OCI-LY1 (cell line): ENCODE results near the gene SNRPB2.

Experiments
- CTCF ChIP-seq: fragments of 200-600 bp; sonication (generic), shearing (Covaris generic); IDR thresholded peaks from 2 replicates; pipeline ENCODE4 v1.5.1; 2017; ENCODE audit warnings: mild to moderate bottlenecking, antibody characterized with exemption, low read length, moderate library complexity, mixed read lengths
- EZH2 ChIP-seq: fragments of 200-600 bp; sonication (generic), shearing (Covaris generic); IDR thresholded peaks from 2 replicates; pipeline ENCODE4 v1.8.0; 2017; ENCODE audit warnings: borderline replicate concordance, mixed run types, mild to moderate bottlenecking, antibody characterized with exemption, low read length, moderate library complexity, mixed read lengths

DNA sequence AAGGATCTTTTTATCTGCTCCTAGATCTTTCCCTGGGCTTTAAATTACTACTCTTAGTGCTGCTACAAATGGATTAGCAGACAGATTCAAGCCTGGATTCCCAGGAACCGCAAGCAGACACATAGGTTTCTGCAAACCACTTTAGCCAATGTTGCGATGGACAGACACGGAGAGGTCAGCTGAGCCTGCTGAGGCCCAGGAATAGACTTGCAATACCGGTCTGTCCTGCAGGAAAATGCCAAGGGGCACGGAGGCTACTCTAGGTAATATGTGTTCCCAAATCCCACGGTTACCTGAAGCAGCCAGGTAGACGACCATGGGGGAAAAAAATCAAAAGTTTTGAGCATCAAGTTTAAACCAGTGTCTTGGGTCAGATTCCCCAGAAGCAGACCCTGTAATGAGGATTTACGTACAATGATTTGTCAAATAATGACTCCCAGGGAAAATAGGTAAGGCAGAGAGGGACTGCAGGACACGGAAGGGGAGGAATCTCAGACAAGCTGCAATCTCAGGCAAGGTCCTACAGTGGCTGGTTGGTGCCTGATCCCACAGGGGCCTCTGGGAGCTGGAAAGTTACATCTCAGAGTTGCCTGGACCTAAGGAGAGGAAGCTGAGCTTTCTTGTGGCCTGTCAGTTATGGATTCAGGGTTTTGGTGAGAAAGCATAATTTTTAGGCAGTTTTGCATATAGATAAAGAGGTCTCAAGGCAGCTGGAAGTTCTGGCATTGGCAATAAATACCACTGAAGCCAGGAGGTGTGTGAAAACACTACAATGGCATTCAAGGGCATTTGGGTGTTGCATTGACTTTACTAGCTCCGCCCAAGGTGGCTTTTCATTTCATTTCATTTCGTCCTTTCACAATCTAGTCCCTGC, 30.8 kb downstream of the SNRPB2 start:
- no peak for TF ChIP-seq EZH2
- TF ChIP-seq CTCF = no peak
